MCF 10A (cell line): ENCODE measurements around the gene NKG7. TPM values are rescaled to one million over a fixed set of nuclear protein-coding genes. Genes with fewer than 3 reads are reported as not detected.

Source experiments
- BruUV-seq: library from RNA; stranded (reverse); fragments of 400-500 nt; replicated peaks from 2 replicates; lab custom pipeline; 2021; lab: Mats Ljungman, UMichigan
- CTCF ChIA-PET: fragments of 300-600 bp; sonication (Branson Sonifier 250); formaldehyde crosslinking; extraction: SDS; loops from one replicate; lab custom pipeline; 2021; ENCODE audit warnings: antibody characterized with exemption, inconsistent platforms; lab: Yijun Ruan, JAX
- POLR2A ChIA-PET: fragments of 300-600, 350-650 bp; sonication (Branson Sonifier 250); formaldehyde crosslinking; extraction: SDS; loops from one replicate; lab custom pipeline; 2020; ENCODE audit warnings: antibody characterized with exemption, inconsistent platforms; lab: Yijun Ruan, JAX
- DNase-seq: peaks from one replicate; pipeline ENCODE4 v3.0.0-alpha.2; 2018; ENCODE audit not compliant: unreplicated experiment
- H3K27ac Mint-ChIP-seq: one replicate; pipeline ENCODE4 v1.8.0; 2022; ENCODE audit warnings: mild to moderate bottlenecking, low read depth, mixed read lengths; ENCODE audit not compliant: unreplicated experiment
- H3K27me3 Mint-ChIP-seq: one replicate; pipeline ENCODE4 v1.8.0; 2022; ENCODE audit warnings: mixed read lengths; ENCODE audit not compliant: insufficient read depth, unreplicated experiment
- H3K36me3 Mint-ChIP-seq: one replicate; pipeline ENCODE4 v1.8.0; 2022; ENCODE audit warnings: mild to moderate bottlenecking, moderate library complexity, mixed read lengths; ENCODE audit not compliant: insufficient read depth, unreplicated experiment
- H3K4me1 Mint-ChIP-seq: one replicate; pipeline ENCODE4 v1.8.0; 2022; ENCODE audit warnings: mixed read lengths; ENCODE audit not compliant: insufficient read depth, unreplicated experiment
- H3K4me3 Mint-ChIP-seq: one replicate; pipeline ENCODE4 v1.8.0; 2022; ENCODE audit warnings: mild to moderate bottlenecking, moderate library complexity, mixed read lengths; ENCODE audit not compliant: unreplicated experiment
- H3K9me3 Mint-ChIP-seq: one replicate; pipeline ENCODE4 v1.8.0; 2022; ENCODE audit warnings: mixed read lengths; ENCODE audit not compliant: unreplicated experiment
- intact Hi-C: fragments of 100-400 bp; cut with micrococcal nuclease; formaldehyde crosslinking; loops from 2 replicates; pipeline ENCODE4 v1.14.1; 2022
- total RNA-seq: library from RNA; stranded (reverse); gene quantifications from 2 replicates; pipeline ENCODE4 v1.2.3, GENCODE V29; 2022
- TF ChIP-seq, protein P1 (sequence below): fragments of 200-600 bp; IDR thresholded peaks from one replicate; pipeline ENCODE4 v1.8.0; 2022; ENCODE audit warnings: antibody characterized with exemption, mild to moderate bottlenecking; ENCODE audit not compliant: unreplicated experiment

NKG7 gene
- total RNA-seq, 1 experiment from 2014 or later = not detected

- DNase-seq = no peak
- CTCF ChIA-PET = interaction anchor here (0.6 to 2.3 kb wide), 6 partner anchors 21 to 746 kb away, joined by 3 to 18 read pairs (median 4); no protein-coding TSS in a partner anchor
- peaks cover 6% of the 10 kb centered on the region for H3K36me3 Mint-ChIP-seq
- POLR2A ChIA-PET = interaction anchor here (0.5 to 1.3 kb wide), 7 partner anchors 9 to 292 kb away, joined by 3 to 11 read pairs (median 4); no protein-coding TSS in a partner anchor
- H3K9me3 Mint-ChIP-seq = no peaks in the 10 kb centered on the region
- H3K4me3 Mint-ChIP-seq = peak within 1 kb of the TSS; percentile 96
- TF ChIP-seq, protein P1, sequence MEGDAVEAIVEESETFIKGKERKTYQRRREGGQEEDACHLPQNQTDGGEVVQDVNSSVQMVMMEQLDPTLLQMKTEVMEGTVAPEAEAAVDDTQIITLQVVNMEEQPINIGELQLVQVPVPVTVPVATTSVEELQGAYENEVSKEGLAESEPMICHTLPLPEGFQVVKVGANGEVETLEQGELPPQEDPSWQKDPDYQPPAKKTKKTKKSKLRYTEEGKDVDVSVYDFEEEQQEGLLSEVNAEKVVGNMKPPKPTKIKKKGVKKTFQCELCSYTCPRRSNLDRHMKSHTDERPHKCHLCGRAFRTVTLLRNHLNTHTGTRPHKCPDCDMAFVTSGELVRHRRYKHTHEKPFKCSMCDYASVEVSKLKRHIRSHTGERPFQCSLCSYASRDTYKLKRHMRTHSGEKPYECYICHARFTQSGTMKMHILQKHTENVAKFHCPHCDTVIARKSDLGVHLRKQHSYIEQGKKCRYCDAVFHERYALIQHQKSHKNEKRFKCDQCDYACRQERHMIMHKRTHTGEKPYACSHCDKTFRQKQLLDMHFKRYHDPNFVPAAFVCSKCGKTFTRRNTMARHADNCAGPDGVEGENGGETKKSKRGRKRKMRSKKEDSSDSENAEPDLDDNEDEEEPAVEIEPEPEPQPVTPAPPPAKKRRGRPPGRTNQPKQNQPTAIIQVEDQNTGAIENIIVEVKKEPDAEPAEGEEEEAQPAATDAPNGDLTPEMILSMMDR = no peak
- H3K27ac Mint-ChIP-seq = peak within 1 kb of the TSS; percentile 90
- H3K27me3 Mint-ChIP-seq = no peaks in the 10 kb centered on the region
- intact Hi-C loops = loop anchor here (1.0 kb wide), 1 partner anchor 27 kb away; no protein-coding TSS in a partner anchor
- BruUV-seq = TSS peak; percentile 76
- H3K4me1 Mint-ChIP-seq = peaks cover 28% of the 10 kb centered on the region
Measured at GRCh38 chr19:51365965-51366388, 6.5 kb downstream of the NKG7 start, which contains the start of gene ETFB. Gene ETFB, minus strand, starts transcription at chr19:51366388. Its CDS starts 62 bp downstream, at chr19:51366326.

DNA sequence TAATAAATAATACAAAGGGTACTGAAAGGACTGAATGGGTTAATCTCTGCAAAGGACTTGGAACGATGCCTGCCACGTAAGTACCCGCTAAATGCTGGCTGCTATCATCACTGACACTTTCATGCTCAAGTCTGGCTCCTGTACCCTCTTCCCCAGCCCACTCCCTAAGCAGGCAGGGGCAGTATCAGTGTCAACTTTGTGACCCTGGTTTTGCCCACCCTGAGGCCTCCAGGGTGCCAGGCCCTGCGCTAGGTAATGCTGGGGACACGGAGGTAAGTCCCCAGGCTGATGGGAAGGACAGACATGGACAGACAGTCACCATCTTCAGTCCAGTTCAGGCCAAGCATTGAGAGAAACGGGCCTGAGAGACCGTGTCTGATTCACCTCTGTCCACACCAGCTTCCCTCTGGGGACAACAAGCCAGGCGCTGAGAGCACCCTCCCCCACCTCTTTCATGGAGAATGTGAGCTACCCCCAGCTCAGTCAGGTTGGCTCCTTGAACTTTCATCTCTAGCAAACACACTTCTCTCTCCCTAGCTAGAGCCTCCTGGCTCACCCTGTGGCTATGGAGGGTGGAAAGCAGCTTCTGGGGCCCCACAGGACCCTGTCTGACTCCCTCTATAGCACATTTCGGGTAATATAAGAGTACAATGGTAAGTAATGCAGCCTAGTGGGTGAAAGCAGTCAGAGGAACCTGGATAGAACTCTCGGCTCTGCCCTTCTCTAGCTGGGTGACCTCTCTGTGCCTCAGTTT lies 7.1 kb downstream of the NKG7 start:
- no TSS peak for BruUV-seq
- peak overlapping the region; percentile 90 for H3K27ac Mint-ChIP-seq
- ChIA-PET CTCF (interaction anchor here (0.5 to 2.3 kb wide), 7 partner anchors 20 to 747 kb away, joined by 3 to 18 read pairs (median 3); no protein-coding TSS in a partner anchor), POLR2A (interaction anchor here (0.5 to 1.3 kb wide), 7 partner anchors 9 to 292 kb away, joined by 3 to 11 read pairs (median 4); no protein-coding TSS in a partner anchor)
- no peaks in the 10 kb centered on the region for H3K9me3 Mint-ChIP-seq
- TF ChIP-seq, protein P1 = no peak
- peak; percentile 54 for DNase-seq
- peaks cover 28% of the 10 kb centered on the region for H3K4me1 Mint-ChIP-seq
- H3K36me3 Mint-ChIP-seq = peaks cover 6% of the 10 kb centered on the region
- intact Hi-C loops = no loop called here
- H3K27me3 Mint-ChIP-seq = no peaks in the 10 kb centered on the region
- peak overlapping the region; percentile 96 for H3K4me3 Mint-ChIP-seq

DNA sequence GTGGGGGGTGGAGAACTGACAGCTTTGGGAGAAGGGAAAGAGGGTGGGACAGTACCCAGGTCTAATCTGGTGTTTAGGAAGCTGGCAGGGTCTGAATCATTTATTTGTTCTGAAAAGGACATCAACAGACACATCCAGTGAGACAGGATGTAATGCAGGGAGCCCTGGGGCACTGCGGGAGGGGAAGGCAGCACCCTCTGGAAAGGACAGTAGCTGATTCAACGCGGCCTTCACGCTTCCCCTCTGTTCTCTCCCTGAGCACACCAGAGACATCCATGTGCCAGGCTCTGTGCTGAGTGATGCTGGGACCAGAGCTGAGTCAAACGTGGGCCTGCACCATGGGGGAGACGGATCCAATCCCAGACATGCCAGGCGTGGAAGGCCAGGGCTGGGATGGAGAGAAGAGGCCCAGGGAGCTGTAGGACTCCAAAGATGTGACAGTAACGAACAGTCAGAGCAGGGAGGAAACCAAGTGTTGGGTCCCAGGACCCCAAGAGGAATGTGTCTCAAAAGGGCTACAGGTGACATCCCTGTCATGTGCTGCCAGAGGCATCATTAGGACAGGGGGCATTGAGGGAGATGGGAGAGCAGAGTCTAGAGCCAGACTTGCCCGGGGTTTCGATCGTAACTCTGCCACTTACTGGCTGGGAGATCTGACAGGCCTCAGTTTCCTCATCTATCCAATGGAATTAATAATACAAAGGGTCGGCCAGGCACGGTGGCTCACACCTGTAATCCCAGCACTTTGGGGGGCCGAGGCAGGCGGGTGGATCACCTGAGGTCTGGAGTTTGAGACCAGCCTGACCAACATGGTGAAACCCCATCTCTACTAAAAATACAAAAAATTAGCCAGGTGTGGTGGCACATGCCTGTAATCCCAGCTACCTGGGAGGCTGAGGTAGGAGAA lies 8.0 kb downstream of the NKG7 start:
- no peaks in the 10 kb centered on the region for H3K9me3 Mint-ChIP-seq
- peaks cover 6% of the 10 kb centered on the region for H3K36me3 Mint-ChIP-seq
- no peaks in the 10 kb centered on the region for H3K27me3 Mint-ChIP-seq
- TF ChIP-seq, protein P1 = no peak
- H3K4me3 Mint-ChIP-seq = peak overlapping the region; percentile 68
- ChIA-PET CTCF (interaction anchor here (0.6 to 2.3 kb wide), 3 partner anchors 10 to 34 kb away, joined by 3 to 18 read pairs (median 5); no protein-coding TSS in a partner anchor), POLR2A (interaction anchor here (0.6 kb wide), 1 partner anchor 421 kb away, joined by 4 read pairs; no protein-coding TSS in a partner anchor)
- BruUV-seq = no TSS peak
- peak overlapping the region; percentile 90 for H3K27ac Mint-ChIP-seq
- intact Hi-C loops = no loop called here
- peak; percentile 58 for DNase-seq
- H3K4me1 Mint-ChIP-seq = peaks cover 31% of the 10 kb centered on the region
